Neural cell (in vitro differentiated cells): ENCODE data around the gene SLC16A8. TPM values are rescaled to one million over a fixed set of nuclear protein-coding genes. Genes with fewer than 3 reads are reported as not detected.
A peak's percentile ranks its signal among the peaks of the same experiment; 100 is the strongest.

Experiments used
- H2AFZ ChIP-seq: fragments of 200-600, 300-800 bp; sonication (generic), shearing (Covaris generic); 2 replicates; pipeline ENCODE4 v1.6.0; 2014; ENCODE audit warnings: low read depth, mild to moderate bottlenecking, antibody characterized with exemption, low read length, moderate library complexity
- H3F3A ChIP-seq: fragments of 200-600 bp; shearing (Covaris generic); 2 replicates; pipeline ENCODE4 v1.6.1; 2016; ENCODE audit warnings: mild to moderate bottlenecking, moderate library complexity, mixed read lengths, antibody characterized with exemption, low read length; ENCODE audit not compliant: insufficient read depth, poor library complexity, severe bottlenecking
- H3K27ac ChIP-seq: fragments of 200-600, 300-800 bp; sonication (generic), shearing (Covaris generic); 2 replicates; pipeline ENCODE4 v1.5.1; 2014; ENCODE audit warnings: mild to moderate bottlenecking, low read length, moderate library complexity
- H3K27me3 ChIP-seq: fragments of 300-800, 200-600 bp; sonication (generic), shearing (Covaris generic); 2 replicates; pipeline ENCODE4 v1.6.0; 2014; ENCODE audit warnings: mild to moderate bottlenecking, low read depth, low read length, moderate library complexity; ENCODE audit not compliant: insufficient read depth
- H3K36me3 ChIP-seq: fragments of 300-800, 200-600 bp; sonication (generic), shearing (Covaris generic); 2 replicates; pipeline ENCODE4 v1.5.1; 2014; ENCODE audit warnings: mild to moderate bottlenecking, antibody characterized with exemption, low read length, moderate library complexity; ENCODE audit not compliant: insufficient read depth
- H3K4me2 ChIP-seq: fragments of 300-800, 200-600 bp; sonication (generic), shearing (Covaris generic); 2 replicates; pipeline ENCODE4 v1.6.0; 2014; ENCODE audit warnings: mild to moderate bottlenecking, low read length
- H3K4me3 ChIP-seq: fragments of 300-800, 200-600 bp; sonication (generic), shearing (Covaris generic); 2 replicates; pipeline ENCODE4 v1.5.1; 2014; ENCODE audit warnings: mild to moderate bottlenecking, low read length, moderate library complexity
- H3K79me2 ChIP-seq: fragments of 200-600 bp; shearing (Covaris generic); replicated peaks from 2 replicates; pipeline ENCODE4 v1.6.0; 2014; ENCODE audit warnings: mild to moderate bottlenecking, low read length, moderate library complexity; ENCODE audit not compliant: insufficient read depth
- H3K9ac ChIP-seq: fragments of 300-800, 200-600 bp; sonication (generic), shearing (Covaris generic); 2 replicates; pipeline ENCODE4 v1.6.1; 2016; ENCODE audit warnings: mild to moderate bottlenecking, low read length, mixed read lengths
- H3K9me2 ChIP-seq: fragments of 200-600 bp; shearing (Covaris generic); 2 replicates; pipeline ENCODE4 v1.6.1; 2016; ENCODE audit warnings: mild to moderate bottlenecking, low read length, mixed read lengths; ENCODE audit not compliant: insufficient read depth
- H3K9me3 ChIP-seq: fragments of 200-600, 300-800 bp; sonication (generic), shearing (Covaris generic); 2 replicates; pipeline ENCODE4 v1.6.1; 2016; ENCODE audit warnings: mild to moderate bottlenecking, mixed run types, low read length, moderate library complexity, mixed read lengths
- H4K20me1 ChIP-seq: fragments of 200-600 bp; shearing (Covaris generic); 2 replicates; pipeline ENCODE4 v1.6.1; 2016; ENCODE audit warnings: mild to moderate bottlenecking, mixed run types; ENCODE audit not compliant: insufficient read depth
- EP300 ChIP-seq: fragments of 450-650 bp; conservative IDR thresholded peaks from 2 replicates; pipeline ENCODE4 v1.6.1; 2014; ENCODE audit warnings: antibody characterized with exemption, mild to moderate bottlenecking, moderate library complexity; ENCODE audit not compliant: poor library complexity, severe bottlenecking
- EZH2 ChIP-seq: fragments of 200-600, 300-800 bp; shearing (Covaris generic), sonication (generic); IDR thresholded peaks from 2 replicates; pipeline ENCODE4 v1.6.1; 2014; ENCODE audit warnings: antibody characterized with exemption, low read length, borderline replicate concordance, mild to moderate bottlenecking; ENCODE audit not compliant: insufficient read depth, poor library complexity, severe bottlenecking
- MXI1 ChIP-seq: fragments of 450-650 bp; conservative IDR thresholded peaks from 2 replicates; pipeline ENCODE4 v1.6.1; 2014; ENCODE audit warnings: antibody characterized with exemption, mild to moderate bottlenecking; ENCODE audit not compliant: poor library complexity, severe bottlenecking
- POLR2AphosphoS5 ChIP-seq: IDR thresholded peaks from 2 replicates; pipeline ENCODE4 v1.6.1; 2012
- RAD21 ChIP-seq: fragments of 450-650 bp; conservative IDR thresholded peaks from 2 replicates; pipeline ENCODE4 v1.6.1; 2014; ENCODE audit warnings: antibody characterized with exemption, mild to moderate bottlenecking, moderate library complexity
- SMC3 ChIP-seq: fragments of 450-650 bp; conservative IDR thresholded peaks from 2 replicates; pipeline ENCODE4 v1.6.1; 2014; ENCODE audit warnings: antibody characterized with exemption, mild to moderate bottlenecking, moderate library complexity; ENCODE audit not compliant: poor library complexity
- TAF1 ChIP-seq: IDR thresholded peaks from 2 replicates; pipeline ENCODE4 v1.6.1; 2012; ENCODE audit warnings: low read depth
- polyA plus RNA-seq: library from polyadenylated mRNA; depleted of rRNA; stranded (reverse); fragments of >200 nt; gene quantifications from 2 replicates; pipeline ENCODE4 v1.2.3, GENCODE V29; 2014
- TF ChIP-seq, protein P1 (sequence below): fragments of 450-650 bp; IDR thresholded peaks from 2 replicates; pipeline ENCODE4 v1.5.1; 2014; ENCODE audit warnings: antibody characterized with exemption, mild to moderate bottlenecking, moderate library complexity; ENCODE audit not compliant: poor library complexity, severe bottlenecking
- TF ChIP-seq, protein P2 (sequence below): IDR thresholded peaks from 2 replicates; pipeline ENCODE4 v1.6.1; 2012; ENCODE audit warnings: borderline replicate concordance

The SLC16A8 gene
- polyA plus RNA-seq, 1 donor from 2014 or later = not detected

DNA sequence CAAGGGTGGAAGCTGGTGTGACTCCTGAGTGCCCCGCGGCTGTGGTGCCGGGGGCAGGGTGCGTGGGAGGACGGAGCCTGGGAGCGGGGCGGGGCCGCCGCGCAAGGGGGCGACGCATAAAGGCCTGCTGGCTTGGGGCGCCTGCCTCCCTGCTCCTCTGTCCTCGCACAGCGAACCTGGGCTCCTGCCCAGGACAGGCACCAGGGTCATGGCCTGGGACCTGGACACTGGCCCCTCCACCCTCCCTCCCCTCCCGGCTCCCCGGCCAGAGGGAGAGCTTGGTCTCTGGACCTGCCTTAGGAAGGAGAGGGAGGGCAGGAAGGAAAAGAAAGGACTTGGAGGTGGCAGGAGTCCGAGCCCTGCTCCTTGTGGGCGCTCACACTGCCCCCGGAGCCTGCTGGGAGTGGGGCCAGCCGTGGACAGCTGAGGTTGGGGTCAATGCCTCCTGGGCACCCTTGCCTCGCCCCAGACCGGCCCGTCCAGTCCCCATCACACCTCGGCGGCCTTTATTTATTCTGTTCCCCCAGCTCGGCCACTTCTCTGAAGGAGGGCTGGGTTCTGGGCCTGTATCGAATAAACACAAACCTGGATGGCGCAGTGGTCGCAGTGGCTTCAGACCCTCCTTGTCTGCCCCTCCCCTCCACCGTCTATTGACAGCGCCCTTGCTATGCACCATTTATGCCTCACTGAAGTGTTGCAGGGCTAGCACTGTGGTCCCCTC, 8.7 kb downstream of the SLC16A8 start:
- TF ChIP-seq EZH2 = no peak
- TF ChIP-seq, protein P1, sequence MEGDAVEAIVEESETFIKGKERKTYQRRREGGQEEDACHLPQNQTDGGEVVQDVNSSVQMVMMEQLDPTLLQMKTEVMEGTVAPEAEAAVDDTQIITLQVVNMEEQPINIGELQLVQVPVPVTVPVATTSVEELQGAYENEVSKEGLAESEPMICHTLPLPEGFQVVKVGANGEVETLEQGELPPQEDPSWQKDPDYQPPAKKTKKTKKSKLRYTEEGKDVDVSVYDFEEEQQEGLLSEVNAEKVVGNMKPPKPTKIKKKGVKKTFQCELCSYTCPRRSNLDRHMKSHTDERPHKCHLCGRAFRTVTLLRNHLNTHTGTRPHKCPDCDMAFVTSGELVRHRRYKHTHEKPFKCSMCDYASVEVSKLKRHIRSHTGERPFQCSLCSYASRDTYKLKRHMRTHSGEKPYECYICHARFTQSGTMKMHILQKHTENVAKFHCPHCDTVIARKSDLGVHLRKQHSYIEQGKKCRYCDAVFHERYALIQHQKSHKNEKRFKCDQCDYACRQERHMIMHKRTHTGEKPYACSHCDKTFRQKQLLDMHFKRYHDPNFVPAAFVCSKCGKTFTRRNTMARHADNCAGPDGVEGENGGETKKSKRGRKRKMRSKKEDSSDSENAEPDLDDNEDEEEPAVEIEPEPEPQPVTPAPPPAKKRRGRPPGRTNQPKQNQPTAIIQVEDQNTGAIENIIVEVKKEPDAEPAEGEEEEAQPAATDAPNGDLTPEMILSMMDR = no peak
- no peak for TF ChIP-seq MXI1
- no peak for TF ChIP-seq EP300
- TF ChIP-seq POLR2AphosphoS5 = no peak
- no peak for TF ChIP-seq TAF1
- TF ChIP-seq SMC3 = no peak
- TF ChIP-seq RAD21 = no peak
- TF ChIP-seq, protein P2, sequence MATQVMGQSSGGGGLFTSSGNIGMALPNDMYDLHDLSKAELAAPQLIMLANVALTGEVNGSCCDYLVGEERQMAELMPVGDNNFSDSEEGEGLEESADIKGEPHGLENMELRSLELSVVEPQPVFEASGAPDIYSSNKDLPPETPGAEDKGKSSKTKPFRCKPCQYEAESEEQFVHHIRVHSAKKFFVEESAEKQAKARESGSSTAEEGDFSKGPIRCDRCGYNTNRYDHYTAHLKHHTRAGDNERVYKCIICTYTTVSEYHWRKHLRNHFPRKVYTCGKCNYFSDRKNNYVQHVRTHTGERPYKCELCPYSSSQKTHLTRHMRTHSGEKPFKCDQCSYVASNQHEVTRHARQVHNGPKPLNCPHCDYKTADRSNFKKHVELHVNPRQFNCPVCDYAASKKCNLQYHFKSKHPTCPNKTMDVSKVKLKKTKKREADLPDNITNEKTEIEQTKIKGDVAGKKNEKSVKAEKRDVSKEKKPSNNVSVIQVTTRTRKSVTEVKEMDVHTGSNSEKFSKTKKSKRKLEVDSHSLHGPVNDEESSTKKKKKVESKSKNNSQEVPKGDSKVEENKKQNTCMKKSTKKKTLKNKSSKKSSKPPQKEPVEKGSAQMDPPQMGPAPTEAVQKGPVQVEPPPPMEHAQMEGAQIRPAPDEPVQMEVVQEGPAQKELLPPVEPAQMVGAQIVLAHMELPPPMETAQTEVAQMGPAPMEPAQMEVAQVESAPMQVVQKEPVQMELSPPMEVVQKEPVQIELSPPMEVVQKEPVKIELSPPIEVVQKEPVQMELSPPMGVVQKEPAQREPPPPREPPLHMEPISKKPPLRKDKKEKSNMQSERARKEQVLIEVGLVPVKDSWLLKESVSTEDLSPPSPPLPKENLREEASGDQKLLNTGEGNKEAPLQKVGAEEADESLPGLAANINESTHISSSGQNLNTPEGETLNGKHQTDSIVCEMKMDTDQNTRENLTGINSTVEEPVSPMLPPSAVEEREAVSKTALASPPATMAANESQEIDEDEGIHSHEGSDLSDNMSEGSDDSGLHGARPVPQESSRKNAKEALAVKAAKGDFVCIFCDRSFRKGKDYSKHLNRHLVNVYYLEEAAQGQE = no peak
- Histone ChIP-seq H3K4me2 (no peak overlapping the region), H3K79me2 (no peaks in the 10 kb centered on the region), H3F3A (no peaks in the 10 kb centered on the region), H4K20me1 (no peaks in the 10 kb centered on the region), H3K9ac (no peak overlapping the region), H3K9me2 (no peaks in the 10 kb centered on the region), H3K36me3 (no peaks in the 10 kb centered on the region), H3K27me3 (no peaks in the 10 kb centered on the region), H3K4me3 (no peak overlapping the region), H3K27ac (no peak overlapping the region), H2AFZ (no peak overlapping the region), H3K9me3 (no peaks in the 10 kb centered on the region)

- no peaks in the 10 kb centered on the region for H4K20me1 ChIP-seq
- TF ChIP-seq EP300 (no peak), RAD21 (peak; percentile 32)
- TF ChIP-seq, protein P1 = peak; percentile 43
- TF ChIP-seq, protein P2 = no peak
- no peak overlapping the region for H3K4me2 ChIP-seq
- no peak overlapping the region for H3K4me3 ChIP-seq
- H3F3A ChIP-seq = no peaks in the 10 kb centered on the region
- H3K79me2 ChIP-seq = no peaks in the 10 kb centered on the region
- no peak overlapping the region for H3K27ac ChIP-seq
- no peaks in the 10 kb centered on the region for H3K9me3 ChIP-seq
- H2AFZ ChIP-seq = no peak overlapping the region
- no peaks in the 10 kb centered on the region for H3K9me2 ChIP-seq
- no peaks in the 10 kb centered on the region for H3K27me3 ChIP-seq
- no peaks in the 10 kb centered on the region for H3K36me3 ChIP-seq
- H3K9ac ChIP-seq = no peak overlapping the region
Observed at GRCh38 chr22:38074181-38075104, 9.5 kb downstream of the SLC16A8 start.
